Panc1 (cell line): ENCODE measurements around the gene DCAF8L1. TPM values are rescaled to one million over a fixed set of nuclear protein-coding genes. Genes with fewer than 3 reads are reported as not detected.
"Not testable (repeated sequence)": the region's sequence is repeated elsewhere in the genome, so short reads cannot be mapped to it uniquely, and the experiment has no call there.

Experiments used
- ATAC-seq: fragments of 200-7000 bp; cut with Tn5 transposase; 2 replicates; pipeline ENCODE4 v1.9.1; 2020; ENCODE audit warnings: mild to moderate bottlenecking, moderate library complexity
- BruUV-seq: library from RNA; stranded (reverse); fragments of 400-500 nt; replicated peaks from 2 replicates; lab custom pipeline; 2021; lab: Mats Ljungman, UMichigan
- CTCF ChIA-PET: fragments of 300-600 bp; sonication (Branson Sonifier 250); formaldehyde crosslinking; loops from one replicate; lab custom pipeline; 2022; ENCODE audit warnings: antibody characterized with exemption; lab: Charles Lee
- POLR2A ChIA-PET: fragments of 300-600 bp; sonication (Branson Sonifier 250); formaldehyde crosslinking; loops from one replicate; lab custom pipeline; 2022; ENCODE audit warnings: antibody characterized with exemption; lab: Charles Lee
- DNase-seq: peaks from one replicate; pipeline ENCODE4 v3.0.0-alpha.2; 2010; ENCODE audit warnings: low read depth, low spot score
- H3K27ac ChIP-seq: 2 replicates; pipeline ENCODE4 v1.5.1; 2011; ENCODE audit warnings: mild to moderate bottlenecking, low read length, inconsistent platforms
- H3K27me3 ChIP-seq: fragments of 200-500 bp; sonication (Bioruptor generic); 2 replicates; pipeline ENCODE4 v1.6.0; 2014; ENCODE audit warnings: low read length, inconsistent platforms; ENCODE audit not compliant: control insufficient read depth, insufficient read depth
- H3K36me3 ChIP-seq: fragments of 200-500 bp; sonication (Bioruptor generic); 2 replicates; pipeline ENCODE4 v1.5.1; 2014; ENCODE audit warnings: inconsistent platforms, mild to moderate bottlenecking, low read length, moderate library complexity; ENCODE audit not compliant: control insufficient read depth, insufficient read depth
- H3K4me1 ChIP-seq: 2 replicates; pipeline ENCODE4 v1.5.1; 2011; ENCODE audit warnings: inconsistent platforms, mild to moderate bottlenecking, low read length, moderate library complexity; ENCODE audit not compliant: control insufficient read depth, insufficient read depth
- H3K4me3 ChIP-seq, 2 experiments: 2 replicates each; pipeline ENCODE4 v1.5.1; 2011 to 2012; ENCODE audit warnings: low read depth in 2 of 2, low read length in 2 of 2, mild to moderate bottlenecking in 2 of 2, inconsistent platforms in 1 of 2, moderate library complexity in 1 of 2
- H3K9me3 ChIP-seq: fragments of 200-500 bp; sonication (Bioruptor generic); 2 replicates; pipeline ENCODE4 v1.5.1; 2014; ENCODE audit warnings: low read depth, mild to moderate bottlenecking, inconsistent platforms, low read length, moderate library complexity; ENCODE audit not compliant: control insufficient read depth, insufficient read depth
- POLR2AphosphoS5 ChIP-seq: IDR thresholded peaks from 2 replicates; pipeline ENCODE4 v1.6.1; 2012; ENCODE audit warnings: mild to moderate bottlenecking, low read depth, low read length, moderate library complexity
- SIN3A ChIP-seq: IDR thresholded peaks from 2 replicates; pipeline ENCODE4 v1.6.1; 2012; ENCODE audit warnings: low read depth, mild to moderate bottlenecking, low read length, moderate library complexity, borderline replicate concordance; ENCODE audit not compliant: insufficient read depth
- TCF7L2 ChIP-seq: IDR thresholded peaks from 2 replicates; pipeline ENCODE4 v1.6.1; 2011; ENCODE audit warnings: mild to moderate bottlenecking, low read depth, low read length, inconsistent platforms
- in situ Hi-C: cut with HindIII; loops from 2 replicates; pipeline ENCODE4 v1.10.0; 2016; ENCODE audit warnings: low sequenced_read_pairs, low pct_unique_long_range_greater_than_20kb
- intact Hi-C: fragments of 100-400 bp; cut with micrococcal nuclease; formaldehyde crosslinking; loops from one replicate; pipeline ENCODE4 v1.10.0; 2022; ENCODE audit not compliant: unreplicated experiment
- total RNA-seq: library from RNA; stranded (reverse); gene quantifications from one replicate; pipeline ENCODE4 v1.2.1, GENCODE V29; 2021; ENCODE audit not compliant: unreplicated experiment
- TF ChIP-seq, protein P1 (sequence below): fragments of 450-650 bp; IDR thresholded peaks from 2 replicates; pipeline ENCODE4 v1.5.1; 2017; ENCODE audit warnings: mild to moderate bottlenecking
- TF ChIP-seq, protein P2 (sequence below), 2 experiments: IDR thresholded peaks; 2 replicates each; pipeline ENCODE4 v1.6.1; 2011 to 2012; ENCODE audit warnings: low read depth in 2 of 2, control low read depth in 1 of 2, low read length in 1 of 2, mild to moderate bottlenecking in 1 of 2, moderate library complexity in 1 of 2; ENCODE audit not compliant: insufficient read depth in 1 of 2

Gene DCAF8L1
- total RNA-seq, 1 experiment from 2014 or later, result not detected

DNA sequence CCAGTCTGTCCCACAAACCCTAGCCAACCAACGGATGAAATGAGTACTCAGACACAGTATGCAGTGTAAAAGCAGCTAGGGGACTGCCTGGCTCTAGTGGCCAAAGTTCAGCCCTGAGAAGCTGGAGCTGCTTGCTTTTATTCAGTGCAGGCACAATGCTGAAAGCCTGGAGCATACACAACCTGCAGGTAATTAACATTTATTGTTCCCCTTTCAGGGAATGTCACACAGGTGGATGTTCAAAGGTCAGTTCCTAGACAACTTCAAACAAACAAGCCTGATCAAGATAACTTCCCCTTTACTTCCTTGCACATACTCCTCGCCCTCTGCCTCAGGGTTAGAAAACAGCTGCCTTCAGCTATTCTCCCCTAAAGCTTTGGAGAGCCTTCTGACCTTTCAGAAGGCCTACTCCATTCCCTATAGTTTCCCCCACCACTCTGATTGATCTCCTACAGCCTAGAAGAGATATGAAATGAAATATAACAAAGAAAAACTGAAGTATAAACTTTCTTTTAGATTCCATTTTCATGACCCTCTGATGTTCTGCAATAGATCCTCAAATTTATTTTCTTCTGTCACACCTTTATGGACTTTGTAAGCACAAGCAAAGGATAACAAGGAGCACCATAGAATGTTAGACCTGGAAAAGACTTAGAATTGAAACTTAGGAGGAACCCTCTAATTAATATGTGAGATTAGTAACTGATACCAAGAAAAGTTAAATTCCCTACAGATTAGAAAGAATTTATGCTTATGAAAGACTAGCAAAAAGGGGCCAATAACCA is 6.8 kb upstream of the DCAF8L1 start:
- H3K9me3 ChIP-seq, result no peaks in the 10 kb centered on the region
- H3K4me3 ChIP-seq, result no peak overlapping the region
- no TSS peak for BruUV-seq
- H3K27me3 ChIP-seq, result no peaks in the 10 kb centered on the region
- ChIA-PET CTCF (no interaction called here), POLR2A (no interaction called here)
- H3K4me1 ChIP-seq, result no peaks in the 10 kb centered on the region
- TF ChIP-seq POLR2AphosphoS5, result no peak
- no peak for TF ChIP-seq TCF7L2
- no peak for TF ChIP-seq SIN3A
- TF ChIP-seq, protein P1, sequence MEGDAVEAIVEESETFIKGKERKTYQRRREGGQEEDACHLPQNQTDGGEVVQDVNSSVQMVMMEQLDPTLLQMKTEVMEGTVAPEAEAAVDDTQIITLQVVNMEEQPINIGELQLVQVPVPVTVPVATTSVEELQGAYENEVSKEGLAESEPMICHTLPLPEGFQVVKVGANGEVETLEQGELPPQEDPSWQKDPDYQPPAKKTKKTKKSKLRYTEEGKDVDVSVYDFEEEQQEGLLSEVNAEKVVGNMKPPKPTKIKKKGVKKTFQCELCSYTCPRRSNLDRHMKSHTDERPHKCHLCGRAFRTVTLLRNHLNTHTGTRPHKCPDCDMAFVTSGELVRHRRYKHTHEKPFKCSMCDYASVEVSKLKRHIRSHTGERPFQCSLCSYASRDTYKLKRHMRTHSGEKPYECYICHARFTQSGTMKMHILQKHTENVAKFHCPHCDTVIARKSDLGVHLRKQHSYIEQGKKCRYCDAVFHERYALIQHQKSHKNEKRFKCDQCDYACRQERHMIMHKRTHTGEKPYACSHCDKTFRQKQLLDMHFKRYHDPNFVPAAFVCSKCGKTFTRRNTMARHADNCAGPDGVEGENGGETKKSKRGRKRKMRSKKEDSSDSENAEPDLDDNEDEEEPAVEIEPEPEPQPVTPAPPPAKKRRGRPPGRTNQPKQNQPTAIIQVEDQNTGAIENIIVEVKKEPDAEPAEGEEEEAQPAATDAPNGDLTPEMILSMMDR, result no peak
- TF ChIP-seq, protein P2, sequence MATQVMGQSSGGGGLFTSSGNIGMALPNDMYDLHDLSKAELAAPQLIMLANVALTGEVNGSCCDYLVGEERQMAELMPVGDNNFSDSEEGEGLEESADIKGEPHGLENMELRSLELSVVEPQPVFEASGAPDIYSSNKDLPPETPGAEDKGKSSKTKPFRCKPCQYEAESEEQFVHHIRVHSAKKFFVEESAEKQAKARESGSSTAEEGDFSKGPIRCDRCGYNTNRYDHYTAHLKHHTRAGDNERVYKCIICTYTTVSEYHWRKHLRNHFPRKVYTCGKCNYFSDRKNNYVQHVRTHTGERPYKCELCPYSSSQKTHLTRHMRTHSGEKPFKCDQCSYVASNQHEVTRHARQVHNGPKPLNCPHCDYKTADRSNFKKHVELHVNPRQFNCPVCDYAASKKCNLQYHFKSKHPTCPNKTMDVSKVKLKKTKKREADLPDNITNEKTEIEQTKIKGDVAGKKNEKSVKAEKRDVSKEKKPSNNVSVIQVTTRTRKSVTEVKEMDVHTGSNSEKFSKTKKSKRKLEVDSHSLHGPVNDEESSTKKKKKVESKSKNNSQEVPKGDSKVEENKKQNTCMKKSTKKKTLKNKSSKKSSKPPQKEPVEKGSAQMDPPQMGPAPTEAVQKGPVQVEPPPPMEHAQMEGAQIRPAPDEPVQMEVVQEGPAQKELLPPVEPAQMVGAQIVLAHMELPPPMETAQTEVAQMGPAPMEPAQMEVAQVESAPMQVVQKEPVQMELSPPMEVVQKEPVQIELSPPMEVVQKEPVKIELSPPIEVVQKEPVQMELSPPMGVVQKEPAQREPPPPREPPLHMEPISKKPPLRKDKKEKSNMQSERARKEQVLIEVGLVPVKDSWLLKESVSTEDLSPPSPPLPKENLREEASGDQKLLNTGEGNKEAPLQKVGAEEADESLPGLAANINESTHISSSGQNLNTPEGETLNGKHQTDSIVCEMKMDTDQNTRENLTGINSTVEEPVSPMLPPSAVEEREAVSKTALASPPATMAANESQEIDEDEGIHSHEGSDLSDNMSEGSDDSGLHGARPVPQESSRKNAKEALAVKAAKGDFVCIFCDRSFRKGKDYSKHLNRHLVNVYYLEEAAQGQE (IDR thresholded peaks at IDR 0.05; ENCODE audit: insufficient read depth in 1 of 2, low read depth in 2 of 2, low read length in 1 of 2), result no peak
- DNase-seq (no peak), ATAC-seq (no peak)
- H3K27ac ChIP-seq, result no peak overlapping the region
- no peaks in the 10 kb centered on the region for H3K36me3 ChIP-seq
- in situ Hi-C loops, result no loop called here
- intact Hi-C loops, result no loop called here

DNA sequence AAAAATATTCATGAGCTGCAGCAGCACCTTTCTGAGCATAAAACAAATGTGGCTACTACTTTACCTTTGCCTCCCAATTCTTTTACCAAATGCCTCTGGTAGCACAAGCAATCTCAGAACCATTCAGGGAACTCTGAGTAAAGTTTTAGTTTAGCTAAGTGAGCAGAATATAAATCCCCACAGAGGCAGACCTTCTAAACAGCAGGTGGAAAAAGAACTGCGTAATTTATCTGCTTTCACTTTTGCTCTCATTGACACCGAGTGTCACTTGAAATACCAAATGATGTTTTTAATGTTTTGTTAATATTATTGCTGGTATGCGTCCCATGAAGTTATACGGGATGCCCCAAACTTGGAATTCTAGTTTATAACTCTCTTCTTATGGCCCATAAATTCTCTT is 4.3 kb downstream of the DCAF8L1 start:
- H3K4me3 ChIP-seq, CTCF ChIA-PET, POLR2A ChIA-PET, H3K36me3 ChIP-seq, H3K9me3 ChIP-seq, ATAC-seq, BruUV-seq, H3K27me3 ChIP-seq, in situ Hi-C loops, H3K4me1 ChIP-seq, DNase-seq, intact Hi-C loops, H3K27ac ChIP-seq: not testable (repeated sequence)

DNA sequence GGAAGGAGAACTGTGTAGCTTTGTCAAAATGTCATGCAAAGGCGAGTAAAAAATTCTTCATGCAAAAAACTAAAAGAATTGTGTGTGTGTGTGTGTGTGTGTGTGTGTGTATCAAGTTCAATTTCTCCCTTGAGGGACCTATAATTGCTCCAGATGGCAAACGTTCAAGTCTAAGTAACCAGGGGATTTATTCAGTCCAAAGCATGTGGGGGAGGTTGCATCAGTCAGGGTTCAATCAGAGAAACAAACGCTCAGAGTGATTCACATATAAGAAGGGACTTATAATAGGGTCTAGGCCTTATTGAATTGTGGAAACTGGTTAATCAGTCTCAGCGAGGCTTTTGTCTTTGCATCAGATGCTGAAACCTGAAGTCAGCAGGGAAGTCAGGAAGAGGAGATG is 5.0 kb downstream of the DCAF8L1 start:
- no peak overlapping the region for H3K27ac ChIP-seq
- H3K27me3 ChIP-seq, result no peaks in the 10 kb centered on the region
- DNase-seq, result no peak
- ATAC-seq, result no peak
- in situ Hi-C loops, result no loop called here
- TF ChIP-seq, protein P2 (IDR thresholded peaks at IDR 0.05; ENCODE audit: insufficient read depth in 1 of 2, low read depth in 2 of 2, low read length in 1 of 2), result no peak
- no peak for TF ChIP-seq SIN3A
- TF ChIP-seq POLR2AphosphoS5, result no peak
- TF ChIP-seq, protein P1, result no peak
- no peak for TF ChIP-seq TCF7L2
- no peaks in the 10 kb centered on the region for H3K36me3 ChIP-seq
- intact Hi-C loops, result no loop called here
- no TSS peak for BruUV-seq
- no peaks in the 10 kb centered on the region for H3K9me3 ChIP-seq
- ChIA-PET POLR2A (no interaction called here), CTCF (no interaction called here)
- no peak overlapping the region for H3K4me3 ChIP-seq
- H3K4me1 ChIP-seq, result no peaks in the 10 kb centered on the region
